ENCODE data around the gene IL18R1.

The IL18R1 gene

DNA sequence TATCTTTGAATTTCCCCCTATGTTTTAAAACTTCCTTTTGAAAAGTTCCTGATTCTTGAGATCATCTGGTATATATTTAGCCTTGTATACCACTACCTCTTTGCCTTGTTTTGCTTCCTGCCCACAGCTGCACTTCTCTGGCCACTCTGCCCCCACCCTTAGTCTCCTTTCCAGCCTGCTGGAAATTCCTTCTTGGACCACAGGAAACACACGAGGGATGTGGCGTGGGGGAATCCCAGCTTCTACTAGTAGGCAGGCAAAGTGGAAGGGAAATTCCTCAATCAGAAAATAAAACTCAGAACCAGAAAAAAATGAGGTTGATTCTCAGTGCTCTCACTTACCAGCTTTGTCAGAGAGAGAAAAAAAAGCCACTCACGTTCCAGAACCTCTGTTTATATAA lies 80.7 kb downstream of the IL18R1 start:
- DNase-seq = no peak

DNA sequence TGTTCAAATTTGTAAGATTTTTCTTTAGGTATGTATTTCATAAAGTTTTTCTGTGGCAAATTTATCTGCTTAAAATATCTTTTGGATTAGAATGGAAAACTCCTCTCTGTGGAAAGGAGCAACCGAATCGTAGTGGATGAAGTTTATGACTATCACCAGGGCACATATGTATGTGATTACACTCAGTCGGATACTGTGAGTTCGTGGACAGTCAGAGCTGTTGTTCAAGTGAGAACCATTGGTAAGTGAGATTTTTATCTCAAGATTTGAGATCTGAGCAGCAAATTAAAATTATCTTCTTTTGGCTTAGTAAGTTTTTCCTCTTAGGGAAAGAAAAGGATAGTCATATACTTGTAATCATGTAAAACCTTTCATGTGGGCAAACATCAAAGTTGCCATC lies 81.5 kb downstream of the IL18R1 start:
- DNase-seq = no peak

- no peak for DNase-seq
Measured at GRCh38 chr2:102438111-102438510, 82.5 kb downstream of the IL18R1 start.

GRCh38 chr2:102438578-102438977 lies 83.0 kb downstream of the IL18R1 start:
- DNase-seq = no peak

DNA sequence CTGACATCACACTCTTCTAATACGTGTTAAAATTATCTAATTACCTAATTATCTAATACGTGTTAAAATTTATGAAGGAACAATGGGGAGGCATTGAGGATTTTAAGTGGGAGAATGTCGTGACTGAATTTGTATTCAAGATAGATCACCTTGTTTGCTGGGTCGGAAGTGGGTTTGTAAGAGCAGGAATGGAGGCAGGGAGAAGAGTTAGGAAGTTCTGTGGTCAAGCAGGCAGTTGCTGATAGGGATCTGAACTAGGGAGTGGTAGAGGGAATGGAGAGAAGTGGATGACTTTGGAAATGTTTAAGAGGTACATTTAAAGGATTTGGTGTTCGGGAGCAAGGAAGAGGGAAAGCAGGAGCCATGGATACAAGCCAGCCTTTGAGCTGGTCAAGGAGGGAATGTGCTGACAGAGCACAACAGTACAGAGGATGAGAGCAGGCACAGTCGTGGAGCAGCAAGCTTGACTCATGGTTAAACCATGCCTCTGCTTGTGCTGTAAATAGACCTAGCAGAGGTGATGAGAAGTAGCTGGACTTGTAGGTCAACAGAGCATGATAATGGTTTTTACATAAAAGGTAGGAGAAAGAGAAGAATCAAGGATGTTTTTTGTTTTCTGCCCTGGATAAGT lies 83.6 kb downstream of the IL18R1 start:
- no peak for DNase-seq

GRCh38 chr2:102442967-102443828 lies 87.6 kb downstream of the IL18R1 start:
- DNase-seq = no peak

- no peak for DNase-seq
Measured at GRCh38 chr2:102444233-102444632, 88.6 kb downstream of the IL18R1 start.

DNA sequence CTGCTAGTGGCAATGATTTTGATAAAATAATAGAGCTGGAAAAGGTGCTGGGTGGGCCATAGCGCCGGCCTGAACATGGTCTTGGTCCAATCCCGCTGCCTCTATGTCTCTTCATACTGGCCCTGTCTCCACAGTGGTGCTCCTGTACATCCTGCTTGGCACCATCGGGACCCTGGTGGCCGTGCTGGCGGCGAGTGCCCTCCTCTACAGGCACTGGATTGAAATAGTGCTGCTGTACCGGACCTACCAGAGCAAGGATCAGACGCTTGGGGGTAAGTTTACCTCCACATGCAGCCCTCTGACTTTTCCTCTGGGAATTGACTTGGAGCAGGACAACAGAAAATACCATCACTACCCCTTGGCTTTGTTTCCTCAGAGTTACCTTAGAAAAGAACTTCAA lies 91.3 kb downstream of the IL18R1 start:
- DNase-seq = no peak

Data from NCI-H1417 treated with DMSO at 0.1 percent for 48 hours (cell line).